K562 (cell line): ENCODE measurements around the gene CTDSP2. TPM values are rescaled to one million over a fixed set of nuclear protein-coding genes. Genes with fewer than 3 reads are reported as not detected.

Experiments
- MGA ChIP-seq: fragments of 450-650 bp; IDR thresholded peaks from 2 replicates; pipeline ENCODE4 v1.6.1; 2016; ENCODE audit warnings: mild to moderate bottlenecking, moderate library complexity
- polyA plus RNA-seq, 8 experiments: library from polyadenylated mRNA; depleted of rRNA in 4 of 8; stranded (reverse) in 5 of 8; unstranded in 3 of 8; fragments of >200 nt; fragmentation: Nextera tagmentation in 2 of 8; fragmentation: Illumina TruSeq in 1 of 8; extraction: Ambion mirVana in 2 of 8; extraction: Trizol in 1 of 8; gene quantifications; 2 replicates each; pipeline versions ENCODE4 v1.2.1 to v1.2.3, GENCODE V29; 2011 to 2014; ENCODE audit warnings: inconsistent platforms in 1 of 8, missing spikeins in 1 of 8
- total RNA-seq, 7 experiments: library from RNA; depleted of rRNA in 6 of 7; stranded (reverse); fragments of >200 nt in 6 of 7; fragmentation: Illumina TruSeq in 2 of 7; extraction: Trizol in 2 of 7; gene quantifications; 2 replicates each; pipeline versions ENCODE4 v1.2.1 to v1.2.3, GENCODE V29; 2011 to 2021; ENCODE audit warnings: low replicate concordance in 1 of 7

CTDSP2 gene
- total and polyA plus RNA-seq, 9 of the 15 experiments (the other 6 are each of a cell fraction or from before 2014, with no cell fraction given) = 20.4 to 108 (median 47.7) TPM

GRCh38 chr12:57783466-57783801 lies 63.1 kb downstream of the CTDSP2 start (continued):
- TF ChIP-seq MGA = no peak
